NCI-H1105 treated with DMSO at 0.1 percent for 48 hours (cell line): Measurements from ENCODE around the gene MFNG.

ENCODE experiments used
- DNase-seq: peaks from one replicate; lab custom pipeline; 2025; lab: John Stamatoyannopoulos, UW

Gene MFNG

DNA sequence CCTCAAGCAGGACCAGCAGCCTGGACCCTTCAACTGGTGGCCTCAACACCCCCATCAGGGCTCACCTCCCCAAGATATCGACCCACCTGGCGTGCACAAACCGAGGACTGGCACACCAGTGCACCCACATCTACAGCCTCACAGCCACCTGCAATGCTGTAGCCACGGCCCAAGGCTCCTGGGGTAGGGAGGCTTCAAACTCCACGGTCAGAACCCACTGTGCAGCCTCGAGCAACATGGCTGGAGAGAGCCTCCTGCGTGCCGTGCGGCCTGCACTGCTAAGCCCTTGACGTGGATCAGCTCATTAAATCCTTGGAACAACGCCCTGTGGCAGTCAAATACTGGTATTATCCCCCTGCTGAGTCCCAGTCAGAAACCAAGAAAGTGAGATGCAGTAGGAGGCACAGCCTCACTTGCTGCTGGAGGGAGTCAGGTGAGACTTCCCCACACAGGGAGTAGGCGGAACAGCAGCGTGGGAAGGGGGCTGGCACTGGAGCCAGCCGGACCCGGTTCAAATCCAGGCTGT, 28.4 kb upstream of the MFNG start:
- no peak for DNase-seq

DNA sequence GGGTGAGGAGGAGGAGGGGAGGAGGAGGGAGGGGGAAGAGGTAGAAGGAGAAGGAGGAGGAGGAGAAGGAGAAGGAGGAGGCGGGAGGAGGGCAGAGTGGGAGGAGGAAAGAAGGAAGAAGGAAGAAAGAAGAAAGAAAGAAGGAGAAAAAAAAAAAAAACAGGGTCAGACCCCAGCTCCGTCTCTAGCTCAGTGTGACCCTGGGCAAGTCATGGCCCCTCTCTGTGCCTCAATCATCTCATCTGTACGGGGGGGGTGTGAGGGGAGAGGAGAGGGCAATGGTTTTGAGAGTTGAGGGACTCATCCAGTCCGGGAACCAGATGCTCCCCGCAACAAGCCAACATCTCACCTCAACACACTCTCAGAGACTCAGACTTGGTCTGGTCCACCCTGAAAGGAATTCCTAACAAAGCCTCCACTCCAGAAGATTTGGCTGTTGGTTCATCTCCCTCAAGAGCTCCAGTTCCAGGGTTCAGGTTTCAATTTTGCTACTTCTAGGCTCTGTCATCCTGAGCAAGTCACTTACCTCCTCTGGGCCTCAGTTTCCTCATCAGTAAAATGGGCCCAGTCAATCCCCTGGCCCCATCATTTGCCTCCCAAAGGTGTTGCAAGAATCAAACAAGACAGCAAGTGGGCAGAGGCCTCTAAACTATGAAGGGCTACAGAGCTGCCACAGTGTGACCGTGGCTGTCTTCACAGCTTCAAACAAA, 25.4 kb upstream of the MFNG start:
- DNase-seq: no peak

DNA sequence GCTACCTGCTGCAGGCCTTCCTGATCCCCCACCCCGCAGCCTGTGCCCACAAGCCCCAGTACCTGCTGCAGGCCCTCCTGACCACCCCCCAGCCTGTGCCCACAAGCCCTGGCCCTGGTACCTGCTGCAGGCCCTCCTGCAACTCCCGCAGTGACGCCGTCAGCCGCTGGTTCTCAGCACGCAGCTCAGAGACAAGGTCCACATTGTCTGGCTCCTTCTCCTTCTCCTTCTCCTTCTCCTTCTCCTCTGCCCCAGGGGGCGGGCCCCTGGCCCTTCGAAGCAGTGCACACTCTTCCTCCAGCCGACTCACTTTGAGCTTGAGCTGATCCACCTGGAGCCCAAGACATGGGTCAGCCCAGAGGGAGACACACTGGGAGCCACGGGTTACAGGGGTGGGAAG, 23.9 kb upstream of the MFNG start:
- DNase-seq: no peak

DNA sequence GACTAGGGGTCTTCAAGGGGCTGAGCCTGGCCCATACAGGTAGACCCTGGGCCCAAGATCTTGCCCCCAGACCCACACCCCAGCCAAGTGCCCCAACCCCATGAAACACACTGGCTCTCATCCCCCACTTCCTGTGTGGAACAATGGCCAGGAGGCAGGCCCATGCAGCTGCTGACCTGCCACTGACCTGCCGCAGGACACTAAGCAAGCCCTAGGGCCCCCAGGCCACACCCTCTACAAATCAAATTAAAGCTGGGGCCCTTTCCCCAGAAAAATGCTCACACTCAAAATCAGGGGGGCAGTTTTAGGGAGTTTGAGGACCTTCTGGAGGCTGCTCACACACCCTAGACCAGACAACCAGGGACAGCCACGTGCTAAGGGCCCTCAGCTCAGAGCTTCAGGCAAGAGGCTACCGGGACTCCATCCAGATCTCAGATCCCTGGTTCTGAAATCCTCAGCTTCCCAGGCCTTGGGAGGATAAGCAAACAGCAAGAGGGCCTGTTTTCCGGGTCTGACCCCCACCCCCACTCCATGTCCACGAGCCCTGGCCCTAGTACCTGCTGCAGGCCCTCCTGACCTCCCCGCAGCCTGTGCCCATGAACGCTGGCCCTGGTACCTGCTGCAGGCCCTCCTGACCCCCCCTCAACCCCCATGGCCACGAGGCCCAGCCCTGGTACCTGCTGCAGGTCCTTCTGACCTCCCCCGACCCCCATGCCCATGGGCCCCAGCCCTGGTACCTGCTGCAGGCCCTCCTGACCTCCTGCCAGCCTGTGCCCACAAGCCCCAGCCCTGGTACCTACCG, 23.1 kb upstream of the MFNG start:
- no peak for DNase-seq

DNA sequence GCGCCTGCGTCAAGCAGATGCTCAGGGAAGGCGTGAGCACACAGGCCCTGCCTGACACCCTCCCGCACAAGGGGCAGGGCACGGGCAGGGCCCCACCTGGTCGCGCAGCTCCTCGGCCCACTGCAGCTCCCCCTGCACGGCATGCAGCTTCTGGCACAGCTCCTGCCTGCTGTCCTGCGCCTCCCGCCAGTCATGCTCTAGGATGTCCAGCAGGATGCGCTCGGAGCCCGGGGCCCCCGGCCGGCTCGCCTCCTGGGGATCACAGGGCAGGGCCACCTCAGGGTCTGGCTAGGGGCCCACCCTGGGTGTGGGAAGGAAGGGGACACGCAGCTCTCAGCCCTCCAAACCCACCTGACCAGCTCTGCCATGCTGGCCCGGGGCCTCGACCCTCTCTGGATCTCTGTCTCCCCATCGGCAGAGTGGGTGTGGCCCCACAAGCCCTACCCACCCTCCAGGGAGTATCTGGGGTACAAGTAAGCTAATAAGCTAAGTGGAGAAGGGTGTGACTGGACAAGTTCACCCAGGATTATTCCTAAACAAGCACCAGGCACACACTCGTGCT, 22.3 kb upstream of the MFNG start:
- DNase-seq: no peak

DNA sequence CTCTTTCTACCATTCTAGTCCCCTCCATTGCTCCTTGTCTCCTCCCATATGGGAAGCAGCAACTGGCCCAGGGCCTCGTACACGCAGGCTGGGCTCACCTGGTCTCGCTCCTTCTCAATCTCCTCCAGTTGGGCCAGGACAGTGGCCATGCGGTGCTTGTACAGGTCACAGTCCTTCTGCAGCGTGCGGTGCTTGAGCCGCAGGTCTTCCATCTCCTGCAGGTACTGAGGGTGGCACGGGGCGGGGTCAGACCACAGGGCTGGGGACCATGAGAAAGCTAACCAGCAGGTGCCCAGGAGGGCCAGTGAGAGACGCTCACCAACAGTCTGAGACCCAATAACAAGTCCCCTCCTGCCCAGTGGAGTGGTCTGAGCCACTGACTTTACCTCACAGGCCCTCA, 21.5 kb upstream of the MFNG start:
- DNase-seq: no peak

DNA sequence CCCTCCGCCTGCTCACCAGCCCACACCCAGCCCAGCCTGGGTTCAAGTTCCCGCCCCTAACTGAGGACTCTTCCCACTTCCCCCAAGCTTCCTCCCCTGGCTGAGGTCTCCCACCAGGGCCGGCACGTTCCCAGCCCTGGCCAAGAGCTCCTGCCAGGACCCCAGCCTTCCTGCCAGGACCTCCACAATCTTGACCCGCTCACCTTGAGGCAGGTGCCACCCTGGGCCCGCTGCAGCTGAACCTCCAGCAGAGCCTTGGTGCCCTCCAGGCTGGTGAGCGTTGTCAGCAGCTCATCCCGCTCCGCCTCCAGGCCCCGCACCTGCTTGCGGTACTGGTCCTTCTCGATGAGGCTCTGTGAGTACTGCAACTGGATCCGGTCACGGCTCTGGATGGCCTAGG, 19.8 kb upstream of the MFNG start:
- no peak for DNase-seq

DNA sequence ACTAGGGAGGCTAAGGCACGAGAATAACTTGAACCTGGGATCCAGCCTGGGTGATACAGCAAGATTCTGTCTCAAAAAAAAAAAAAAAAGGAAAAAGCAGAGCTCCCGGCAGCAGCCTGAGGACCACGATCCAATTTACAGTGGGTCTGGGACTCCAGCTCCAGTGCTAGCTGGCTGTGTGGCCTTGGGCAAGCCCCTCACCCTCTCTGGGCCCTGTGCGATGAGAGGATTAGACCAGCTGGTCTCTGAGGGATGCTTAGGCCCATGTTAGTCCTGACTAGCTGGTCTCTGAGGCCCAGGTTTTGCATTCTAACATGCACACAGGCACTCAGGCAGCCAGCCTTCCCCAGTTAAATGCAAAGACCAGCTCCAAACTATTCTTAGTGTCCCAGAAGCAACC, 19.4 kb upstream of the MFNG start:
- no peak for DNase-seq

DNA sequence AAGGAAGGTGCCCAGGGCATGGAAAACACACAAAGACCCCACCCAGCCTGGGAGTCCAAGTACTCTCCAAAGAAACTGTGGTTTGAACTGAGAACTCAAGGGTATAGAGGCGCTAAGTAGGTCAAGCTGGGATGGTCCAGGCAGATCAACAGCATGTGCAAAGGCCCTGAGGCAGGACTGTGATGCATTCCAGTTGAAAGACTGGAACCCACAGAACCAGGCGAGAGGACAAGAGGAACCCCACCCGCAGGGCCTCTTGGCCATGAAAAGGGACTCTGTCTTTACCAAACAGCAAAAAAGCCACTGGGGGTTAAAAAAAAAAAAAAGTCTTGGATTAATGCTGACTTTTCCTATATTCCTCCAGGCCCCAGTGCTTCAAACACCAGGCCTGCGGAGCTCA, 18.8 kb upstream of the MFNG start:
- DNase-seq: no peak

DNA sequence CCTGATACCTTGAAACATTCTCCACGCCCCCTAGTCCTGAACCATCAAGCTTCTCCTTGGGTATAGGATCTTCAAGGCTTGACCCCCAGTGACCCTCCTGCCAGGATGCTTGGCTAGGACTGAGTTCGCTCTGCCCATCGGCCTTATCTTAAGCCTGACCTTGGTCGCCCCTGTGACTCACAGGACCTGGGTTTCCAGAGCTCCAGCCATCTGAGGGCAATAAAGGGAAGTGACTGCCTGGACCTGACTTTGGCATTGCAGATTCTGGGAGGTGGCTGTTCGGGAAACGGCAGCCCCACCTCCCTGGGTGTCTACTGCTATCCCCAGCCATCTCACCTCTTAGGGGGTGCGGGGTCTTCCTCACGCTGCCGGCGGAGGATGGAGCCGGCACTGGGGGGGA, 17.7 kb upstream of the MFNG start:
- DNase-seq: no peak

DNA sequence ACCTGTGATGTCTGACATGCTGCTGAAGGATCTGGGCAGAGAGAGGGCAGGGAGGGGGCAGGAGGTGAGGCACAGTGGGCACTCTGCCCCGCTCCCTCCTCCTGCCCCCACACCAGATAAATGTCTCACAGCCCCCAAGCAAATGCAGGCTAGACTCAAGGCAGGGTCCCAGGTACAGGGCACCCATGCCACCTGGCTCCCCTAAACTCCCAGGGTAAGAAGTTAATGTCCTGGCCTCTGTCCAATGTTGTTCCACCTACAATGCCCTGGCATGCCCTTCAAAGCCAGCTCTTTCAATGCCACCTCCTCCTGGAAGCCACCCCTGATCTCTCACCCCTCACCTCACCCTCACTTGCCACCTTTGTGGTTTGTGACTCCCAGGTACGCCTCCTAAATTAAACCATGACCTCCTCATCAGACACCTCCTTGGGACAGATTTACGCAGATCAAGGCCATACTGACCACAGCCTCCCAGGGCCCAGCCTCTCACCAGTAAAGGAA, 17.0 kb upstream of the MFNG start:
- no peak for DNase-seq

DNA sequence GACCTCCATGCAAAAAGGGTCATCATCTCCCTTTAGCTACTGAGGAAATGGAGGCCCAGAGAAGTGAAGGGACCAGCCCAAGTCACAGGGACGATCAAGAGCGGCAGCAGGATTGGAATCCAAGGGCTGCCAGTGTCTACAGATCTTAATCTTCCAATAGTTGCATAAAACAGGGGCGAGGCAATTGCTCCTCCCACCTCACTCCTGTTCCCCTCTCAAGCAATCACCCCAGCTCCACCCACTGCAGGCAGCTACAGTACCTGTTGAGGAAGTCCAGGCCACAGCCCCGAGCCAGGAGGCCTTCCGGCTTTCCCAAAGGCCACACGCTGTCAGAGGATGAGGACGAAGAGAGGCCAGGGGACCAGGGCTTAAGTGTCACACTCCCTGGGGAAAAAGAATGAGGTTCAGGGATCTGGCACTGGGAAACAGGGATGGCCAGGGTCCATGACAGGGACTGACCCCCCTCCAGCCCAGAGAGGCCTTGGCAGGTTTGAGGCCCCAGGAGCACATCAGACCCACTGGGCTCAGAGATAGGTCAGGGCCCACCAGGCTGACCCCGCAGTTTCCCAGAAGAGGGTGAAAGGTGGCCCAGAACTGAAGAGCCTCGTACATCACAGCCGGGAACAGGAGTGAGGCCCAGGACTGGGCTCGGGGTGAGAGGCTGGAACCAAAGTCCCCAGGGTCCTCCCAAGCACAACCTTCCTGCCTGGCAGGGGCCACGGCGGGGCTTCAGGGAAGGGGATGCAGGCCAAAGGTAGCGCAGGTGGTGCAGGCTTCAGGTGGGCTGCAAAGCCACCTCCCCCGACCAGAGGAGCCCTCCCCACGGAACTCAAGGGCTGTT, 16.4 kb upstream of the MFNG start:
- no peak for DNase-seq

DNA sequence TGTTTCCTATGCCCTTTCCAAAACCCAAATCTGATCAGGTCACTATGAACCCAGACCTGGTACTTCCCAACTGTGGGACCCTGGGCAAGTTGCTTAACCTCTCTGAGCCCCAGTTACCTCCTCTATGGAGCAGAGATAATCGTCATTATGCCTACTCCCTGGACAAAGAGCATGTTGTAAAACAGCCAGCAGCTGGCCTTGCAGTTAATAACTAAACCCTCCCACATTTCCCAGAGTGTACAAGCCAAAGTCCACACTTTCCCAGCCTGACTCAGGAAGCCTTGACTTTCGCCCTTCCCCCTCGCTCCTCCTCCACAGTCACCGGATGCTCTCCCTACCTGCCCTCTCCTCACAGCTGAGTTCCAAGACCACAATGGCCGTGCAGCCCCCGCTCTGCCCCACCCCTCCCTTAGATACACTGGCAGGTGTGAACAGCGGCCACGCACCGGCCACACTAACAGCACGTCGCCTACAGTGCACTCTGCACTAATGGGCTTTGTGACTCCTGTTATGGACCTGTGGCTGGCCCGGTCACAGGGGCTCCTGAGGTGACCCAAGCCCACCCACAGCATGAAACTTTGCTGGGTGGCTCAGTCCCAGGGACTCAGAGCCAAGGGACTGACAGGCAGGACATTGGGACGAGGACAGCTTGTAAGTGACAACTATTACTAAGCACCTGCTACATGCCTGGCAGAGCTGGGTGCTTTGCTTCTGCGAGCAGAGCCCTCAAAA, 15.6 kb upstream of the MFNG start:
- no peak for DNase-seq

DNA sequence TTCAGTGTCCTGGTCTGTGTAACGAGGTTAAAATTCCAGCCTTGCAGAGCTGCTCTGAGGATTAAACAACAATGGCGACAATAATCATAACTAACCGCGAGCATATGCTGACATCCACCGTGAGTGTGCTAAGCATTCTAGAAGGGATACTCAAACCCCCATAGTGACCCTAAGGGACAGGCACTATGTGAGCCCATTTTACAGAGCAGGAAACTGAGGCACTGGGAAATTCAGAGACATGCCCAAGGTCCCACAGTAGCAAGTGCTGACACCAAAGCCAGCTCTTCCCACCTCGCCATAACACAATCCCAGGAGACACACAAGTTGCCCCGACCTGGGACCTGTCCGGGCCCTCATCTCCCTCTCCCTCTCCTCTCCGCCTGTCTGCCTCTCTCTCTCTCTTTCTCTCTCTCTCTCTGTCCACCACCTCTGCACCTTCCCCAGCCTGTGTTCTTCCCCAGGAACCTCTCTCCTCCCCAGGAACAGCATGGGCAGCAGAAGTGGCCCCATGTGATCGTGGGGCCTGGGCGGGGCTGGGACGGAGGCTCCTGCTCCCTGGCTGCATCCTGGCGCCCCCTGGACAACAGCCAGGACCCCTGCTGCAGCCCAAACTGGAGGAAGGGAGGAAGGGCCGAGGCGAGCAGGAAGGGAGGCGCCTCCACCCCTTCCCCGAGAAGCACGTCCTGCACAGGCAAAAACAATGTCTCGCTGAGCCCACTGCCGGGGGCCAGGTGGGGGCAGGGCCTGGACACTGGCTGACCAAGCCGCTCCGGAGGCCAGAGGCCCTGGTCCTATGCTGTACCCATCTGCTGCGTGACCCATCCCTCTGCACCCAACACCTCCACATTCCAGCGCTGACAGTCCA, 14.8 kb upstream of the MFNG start:
- DNase-seq: no peak

DNA sequence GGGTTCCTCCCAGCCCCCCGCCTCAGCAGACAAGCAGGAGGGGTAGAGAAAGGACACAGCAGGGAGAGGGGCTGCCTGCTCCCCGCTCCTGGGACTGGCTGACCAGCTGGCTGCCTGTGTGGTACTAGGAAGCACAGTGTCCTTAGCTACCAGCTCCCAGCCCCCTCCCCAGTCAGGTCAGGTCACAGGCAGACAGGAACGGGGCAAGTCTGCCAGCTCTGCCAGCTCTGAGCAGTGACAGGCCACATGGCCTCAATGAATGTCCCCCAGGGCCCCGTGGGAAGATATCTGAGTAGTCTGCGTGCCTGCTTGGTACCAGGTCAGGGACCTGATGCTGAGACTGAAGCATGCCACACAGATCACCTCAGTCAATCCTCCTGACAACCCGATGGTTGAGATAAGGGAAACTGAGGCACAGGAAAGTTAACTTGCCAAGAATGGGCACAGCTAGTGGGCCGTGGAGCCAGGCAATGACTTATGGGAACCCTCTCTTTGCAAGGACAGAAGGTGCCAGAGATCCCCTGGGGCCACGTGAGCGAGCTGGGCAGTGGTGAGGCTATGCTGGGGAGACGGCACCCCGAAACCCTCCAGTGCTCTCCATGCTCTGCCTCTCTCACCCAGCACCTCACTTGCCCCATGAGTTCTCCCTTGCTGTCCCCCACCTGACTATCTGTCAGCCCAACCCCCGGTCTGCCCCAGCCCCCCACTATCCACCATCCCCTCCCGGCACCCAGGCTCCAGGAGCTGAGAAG, 13.8 kb upstream of the MFNG start:
- no peak for DNase-seq

DNA sequence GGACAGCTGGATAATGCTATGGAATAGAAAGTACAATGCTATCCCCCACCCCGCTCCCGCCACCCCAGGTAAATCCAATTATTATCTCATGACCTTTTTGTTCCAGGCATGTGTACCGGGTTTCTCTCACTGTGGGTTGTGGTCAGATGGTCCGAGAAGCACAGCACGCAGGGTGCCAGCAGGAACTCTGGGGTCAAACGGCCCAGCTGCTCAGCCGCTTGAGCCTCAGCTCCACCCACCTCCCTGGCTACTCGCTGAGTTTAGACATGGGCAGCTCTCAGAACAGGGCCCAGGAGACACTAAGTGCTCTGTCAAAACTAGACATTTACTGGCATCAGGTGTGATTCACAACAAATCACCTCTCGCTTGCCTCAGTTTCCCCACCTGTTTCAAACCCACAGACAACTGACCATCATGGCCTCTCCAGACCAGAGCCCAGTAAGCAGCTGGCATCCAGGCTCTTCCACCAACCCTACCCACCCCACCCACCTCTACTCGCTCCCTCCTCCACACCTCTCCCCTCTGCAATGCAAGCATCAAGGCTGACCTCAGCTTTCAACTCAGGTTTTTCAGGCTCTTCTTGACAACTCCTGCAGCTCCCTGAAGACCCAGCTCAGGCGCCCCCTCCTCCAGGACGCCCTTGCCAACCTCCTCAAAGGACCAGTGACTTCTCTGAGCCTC, 13.0 kb upstream of the MFNG start:
- no peak for DNase-seq

DNA sequence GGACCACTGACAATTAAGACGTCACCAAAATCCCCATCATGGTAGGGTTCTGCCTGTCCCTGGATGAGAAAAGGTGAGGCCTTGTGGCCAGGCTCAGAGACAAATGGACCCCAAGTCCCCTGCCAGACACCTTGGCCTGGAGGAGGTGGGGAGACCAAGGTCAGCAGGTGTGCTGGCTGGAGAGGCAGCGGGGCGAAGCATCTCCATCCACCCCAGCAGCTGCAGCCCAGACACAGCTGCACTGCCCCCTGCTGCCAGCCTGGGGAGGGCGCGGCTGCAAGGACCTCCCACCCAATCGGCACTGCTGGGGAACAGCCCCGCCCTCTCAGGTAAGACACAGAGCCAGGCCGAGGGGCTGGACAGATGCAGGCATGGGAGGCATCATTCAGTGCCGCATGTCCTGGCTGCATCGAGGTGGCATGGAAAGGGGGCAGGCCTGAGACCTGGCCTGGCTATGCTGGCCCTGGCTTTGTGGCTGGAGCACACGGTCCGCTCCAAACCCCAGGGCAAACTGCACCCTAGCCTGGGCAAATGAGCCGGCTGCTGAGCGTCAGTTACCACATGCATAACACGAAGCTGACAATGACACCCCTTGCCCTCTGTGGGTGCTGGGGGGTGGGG, 12.2 kb upstream of the MFNG start:
- no peak for DNase-seq

DNA sequence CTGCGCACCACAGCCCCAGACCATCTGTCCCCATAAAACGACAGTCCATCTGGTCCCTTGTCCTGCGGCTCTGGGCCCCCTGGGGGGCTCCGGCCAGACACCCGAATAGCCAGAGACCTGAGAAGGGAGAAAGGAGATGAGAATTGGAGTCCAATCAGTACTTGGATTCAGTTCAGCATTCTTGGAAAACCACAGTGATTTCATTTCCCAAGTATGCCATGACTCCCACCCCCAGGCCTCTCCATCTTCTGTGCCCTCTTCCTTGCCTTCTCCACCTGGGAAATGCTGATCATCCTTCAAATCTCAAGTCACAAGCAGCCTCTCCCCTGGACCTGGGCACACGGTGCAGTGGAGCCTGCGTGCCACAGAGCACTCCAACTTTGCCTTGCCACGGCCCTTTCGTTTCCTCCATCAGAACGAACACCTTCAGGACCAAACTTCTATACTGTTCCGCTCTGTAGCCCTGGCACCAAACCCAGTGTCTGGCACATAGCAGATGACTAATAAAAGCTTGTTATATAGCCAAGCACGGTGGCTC, 10.9 kb upstream of the MFNG start:
- DNase-seq: no peak
